ENCODE measurements around the gene SRGAP1. TPM values are rescaled to one million over a fixed set of nuclear protein-coding genes. Genes with fewer than 3 reads are reported as not detected.

The SRGAP1 gene
- total and polyA plus RNA-seq, 2 of the 8 experiments (the other 6 are each of a cell fraction or from before 2014, with no cell fraction given): 3.2 to 7.3 TPM

GRCh38 chr12:64090047-64090446, 245.5 kb downstream of the SRGAP1 start (continued):
- no peak for TF ChIP-seq PHF8 (conservative IDR thresholded peaks at IDR 0.05; ENCODE audit: low read depth, low read length)
